ENCODE measurements around the gene WNT9B.
A peak's percentile ranks its signal among the peaks of the same experiment; 100 is the strongest.
"Not testable (repeated sequence)": the region's sequence is repeated elsewhere in the genome, so short reads cannot be mapped to it uniquely, and the experiment has no call there.

WNT9B gene

DNA sequence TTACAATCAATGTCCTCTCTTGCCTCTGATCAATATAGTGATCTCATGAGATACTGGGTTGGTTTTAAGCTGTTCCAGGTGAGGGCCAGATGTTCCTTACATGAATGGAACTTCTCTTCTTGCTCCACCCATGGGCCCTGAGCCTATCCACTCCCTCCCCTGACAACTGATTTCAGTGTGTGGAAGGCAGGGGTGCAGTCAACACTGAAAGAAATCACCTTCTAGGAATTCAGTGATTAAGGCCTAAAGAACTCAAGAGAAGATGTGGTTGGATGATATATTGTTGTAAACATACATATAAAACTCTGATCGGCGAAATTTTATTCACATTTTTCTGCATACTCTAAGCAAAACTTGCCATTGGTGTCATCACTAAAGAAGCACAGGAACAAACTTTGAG, 64.8 kb downstream of the WNT9B start:
- no peak for DNase-seq (ENCODE audit: low spot score)

DNA sequence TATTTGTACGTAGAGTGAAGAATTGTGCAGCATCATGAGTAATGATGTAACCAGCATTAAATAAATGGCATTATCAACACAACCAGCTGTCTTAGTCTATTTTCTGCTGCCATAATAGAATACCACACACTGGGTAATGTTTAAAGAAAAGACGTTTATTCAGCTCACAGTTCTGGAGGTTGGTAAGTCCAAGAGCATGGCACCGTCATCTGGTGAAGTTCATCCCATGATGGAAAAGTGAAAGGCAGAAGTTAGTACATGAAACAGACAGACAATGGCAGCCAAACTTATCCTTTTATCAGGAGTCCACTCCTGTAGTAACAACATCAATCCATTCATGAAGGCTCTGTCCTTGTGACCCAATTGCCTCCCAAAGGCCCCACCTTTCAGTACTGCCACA, 65.2 kb downstream of the WNT9B start:
- DNase-seq (ENCODE audit: low spot score), result no peak

DNA sequence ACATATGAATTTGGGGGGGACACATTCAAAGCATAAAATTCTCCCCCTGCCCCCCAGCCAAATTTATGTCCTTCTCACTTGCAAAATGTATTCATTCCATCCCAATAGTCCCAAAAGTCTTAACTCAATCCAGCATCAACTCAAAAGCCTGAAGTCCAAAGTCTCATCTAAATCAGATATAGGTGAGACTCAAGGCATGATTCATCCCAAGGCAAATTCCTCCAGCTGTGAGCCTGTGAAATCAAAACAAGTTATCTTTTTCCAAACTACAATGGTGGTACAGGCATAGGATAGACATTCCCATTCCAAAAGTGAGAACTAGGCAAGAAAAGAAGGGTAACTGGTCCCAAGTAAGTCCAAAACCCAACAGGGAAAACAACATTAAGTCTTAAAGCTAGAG, 65.7 kb downstream of the WNT9B start:
- no peak for DNase-seq (ENCODE audit: low spot score)

DNA sequence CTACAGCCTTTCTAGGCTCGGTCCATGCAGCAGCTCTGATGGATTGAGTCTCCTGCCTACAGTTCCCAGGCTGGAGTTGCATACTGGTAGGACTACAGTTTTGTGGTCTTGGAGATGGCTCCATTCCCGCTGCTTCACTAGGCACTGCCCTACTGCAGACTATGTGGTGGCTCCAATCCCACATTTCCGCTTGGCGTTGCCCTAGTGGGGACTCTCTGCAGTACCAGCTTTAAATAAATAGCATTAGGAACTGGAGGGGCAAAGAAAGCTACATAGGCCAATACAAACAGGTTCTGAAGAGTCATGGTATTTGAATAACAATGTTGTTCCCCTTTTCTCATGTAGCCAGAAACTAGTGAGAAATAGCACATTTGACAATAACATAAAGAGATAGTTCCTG, 66.1 kb downstream of the WNT9B start:
- no peak for DNase-seq (ENCODE audit: low spot score)

DNA sequence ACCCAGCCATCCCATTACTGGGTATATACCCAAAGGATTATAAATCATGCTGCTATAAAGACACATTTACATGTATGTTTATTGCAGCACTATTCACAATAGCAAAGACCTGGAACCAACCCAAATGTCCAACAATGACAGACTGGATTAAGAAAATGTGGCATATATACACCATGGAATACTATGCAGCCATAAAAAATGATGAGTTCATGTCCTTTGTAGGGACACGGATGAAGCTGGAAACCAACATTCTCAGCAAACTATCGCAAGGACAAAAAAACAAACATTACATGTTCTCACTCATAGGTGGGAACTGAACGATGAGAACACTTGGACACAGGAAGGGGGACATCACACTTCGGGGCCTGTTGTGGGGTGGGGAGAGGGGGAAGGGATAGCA, 70.6 kb downstream of the WNT9B start:
- DNase-seq (ENCODE audit: low spot score), result not testable (repeated sequence)

GRCh38 chr17:46922487-46922803, 71.1 kb downstream of the WNT9B start:
- DNase-seq (ENCODE audit: low spot score), result no peak

DNA sequence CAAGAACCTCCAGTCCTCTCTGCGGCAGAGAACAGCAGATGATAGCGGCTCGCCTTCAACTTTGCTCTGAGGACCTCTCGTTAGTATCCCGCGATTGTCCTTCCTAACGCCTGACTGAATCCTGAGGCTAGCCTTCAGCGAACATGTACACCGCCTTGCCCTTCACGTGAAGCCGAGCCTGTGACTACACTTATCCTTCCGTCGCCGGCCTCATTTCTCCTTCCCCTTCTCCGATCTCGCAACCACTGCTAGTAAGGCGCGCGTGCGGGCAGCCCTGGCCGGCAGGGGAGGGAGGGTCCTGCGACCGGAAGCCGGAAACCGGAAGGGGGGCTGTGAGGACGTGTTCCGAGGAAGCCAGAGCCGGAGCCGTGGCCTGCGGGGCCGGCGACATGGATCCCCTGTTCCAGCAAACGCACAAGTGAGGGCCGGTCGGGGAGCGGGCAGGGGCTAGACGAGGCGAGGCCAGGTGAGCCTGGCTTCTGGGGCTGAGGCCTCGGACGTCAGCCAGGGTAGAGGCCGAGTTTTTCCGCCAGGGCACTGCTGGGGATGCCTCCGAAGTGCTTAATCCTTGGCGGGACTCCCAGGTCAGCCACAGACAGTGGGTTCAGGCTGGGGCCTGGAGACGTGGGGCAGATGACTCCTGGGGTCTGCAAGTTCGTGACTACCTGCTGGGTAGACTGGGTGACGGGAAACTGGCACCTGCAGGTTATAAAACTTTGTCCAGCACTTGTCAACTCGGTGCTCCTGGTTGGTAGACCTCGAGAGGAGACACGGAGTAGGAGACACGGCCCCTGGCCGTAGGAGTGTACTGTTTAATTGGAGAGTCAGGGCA, 71.6 kb downstream of the WNT9B start, which contains the start of gene GOSR2:
Gene GOSR2 (plus strand): TSS at position 357 of the 832 bp plus-strand sequence. CDS start 33 bp downstream, at position 390.
- DNase-seq (ENCODE audit: low spot score), result peak; percentile 87

GRCh38 chr17:46925185-46925868, 73.9 kb downstream of the WNT9B start:
- DNase-seq (ENCODE audit: low spot score), result no peak

- no peak for DNase-seq (ENCODE audit: low spot score)
Observed at GRCh38 chr17:46928467-46929261, 77.3 kb downstream of the WNT9B start.

DNA sequence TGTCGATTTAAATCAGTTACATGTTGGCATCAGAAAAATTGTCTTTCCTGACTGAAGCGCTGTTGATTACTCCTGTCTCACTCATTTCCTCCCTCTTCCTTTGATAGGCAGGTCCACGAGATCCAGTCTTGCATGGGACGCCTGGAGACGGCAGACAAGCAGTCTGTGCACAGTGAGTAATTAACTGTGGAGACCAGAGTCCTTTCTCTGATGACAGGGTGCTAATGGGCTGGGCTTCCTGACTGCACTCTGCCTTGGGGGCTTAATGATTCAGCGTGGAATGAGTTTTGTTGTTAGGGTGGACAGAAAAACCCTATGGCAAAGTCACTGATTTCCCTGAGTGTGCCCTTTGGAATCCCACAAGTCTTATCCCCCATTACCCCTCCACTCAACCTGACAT, 78.0 kb downstream of the WNT9B start:
- no peak for DNase-seq (ENCODE audit: low spot score)

- no peak for DNase-seq (ENCODE audit: low spot score)
Observed at GRCh38 chr17:46930051-46930450, 78.7 kb downstream of the WNT9B start.

DNA sequence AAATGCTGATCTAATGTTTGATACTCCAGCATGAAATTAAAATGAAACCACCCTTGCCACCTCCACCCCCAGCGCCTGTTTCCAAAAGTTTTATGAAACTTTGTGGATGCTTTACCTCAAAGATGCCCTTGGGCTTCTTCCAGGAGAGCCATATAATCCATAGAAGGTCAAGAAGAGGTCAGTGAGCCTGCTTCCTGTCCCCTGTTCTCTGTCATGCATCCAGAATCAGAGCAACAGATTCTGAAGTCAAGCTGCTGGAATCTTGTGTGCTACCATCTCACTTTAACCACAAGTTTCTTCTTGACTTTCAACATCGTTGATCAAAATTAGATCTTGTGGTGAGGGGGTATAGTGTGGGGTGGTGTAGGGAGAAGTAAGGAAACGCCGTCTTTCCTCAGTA, 80.2 kb downstream of the WNT9B start:
- DNase-seq (ENCODE audit: low spot score), result no peak

- DNase-seq (ENCODE audit: low spot score), result no peak
Observed at GRCh38 chr17:46935658-46936266, 84.4 kb downstream of the WNT9B start.
